Trophoblast cell (in vitro differentiated cells and primary cell): ENCODE measurements around the gene MTHFS.

Experiments
- DNase-seq, 2 donors: peaks; one replicate each; pipeline ENCODE4 v3.0.0-alpha.2; 2016
- H2AFZ ChIP-seq: 2 replicates; pipeline ENCODE4 v1.6.1; 2013; ENCODE audit warnings: low read length, moderate library complexity, mild to moderate bottlenecking; ENCODE audit not compliant: insufficient read depth, poor library complexity
- H2AK5ac ChIP-seq: 2 replicates; pipeline ENCODE4 v1.6.1; 2013; ENCODE audit warnings: mild to moderate bottlenecking, low read length
- H2BK120ac ChIP-seq: 2 replicates; pipeline ENCODE4 v1.6.1; 2013; ENCODE audit warnings: low read length, mild to moderate bottlenecking, moderate library complexity; ENCODE audit not compliant: insufficient read depth, poor library complexity
- H2BK12ac ChIP-seq: 2 replicates; pipeline ENCODE4 v1.6.1; 2013; ENCODE audit warnings: mild to moderate bottlenecking, low read length, moderate library complexity
- H2BK5ac ChIP-seq: 2 replicates; pipeline ENCODE4 v1.6.1; 2013; ENCODE audit warnings: low read length, low read depth, moderate library complexity, mild to moderate bottlenecking; ENCODE audit not compliant: poor library complexity
- H3K14ac ChIP-seq: 2 replicates; pipeline ENCODE4 v1.6.1; 2013; ENCODE audit warnings: mild to moderate bottlenecking, low read length
- H3K18ac ChIP-seq: 2 replicates; pipeline ENCODE4 v1.6.1; 2013; ENCODE audit warnings: mild to moderate bottlenecking, low read length
- H3K23ac ChIP-seq: 2 replicates; pipeline ENCODE4 v1.6.1; 2013; ENCODE audit warnings: low read length
- H3K27ac ChIP-seq: 2 replicates; pipeline ENCODE4 v1.5.1; 2013; ENCODE audit warnings: low read depth, mild to moderate bottlenecking, inconsistent platforms, low read length, moderate library complexity
- H3K27me3 ChIP-seq: 2 replicates; pipeline ENCODE4 v1.6.1; 2013; ENCODE audit warnings: inconsistent platforms, mild to moderate bottlenecking, low read length, moderate library complexity; ENCODE audit not compliant: insufficient read depth
- H3K36me3 ChIP-seq, 2 experiments: 1 replicate in 1 of 2; 2 replicates in 1 of 2; pipeline ENCODE4 v1.6.1; 2013; ENCODE audit warnings: low read length in 2 of 2, mild to moderate bottlenecking in 2 of 2, moderate library complexity in 1 of 2; ENCODE audit not compliant: insufficient read depth in 2 of 2, control insufficient read depth in 1 of 2
- H3K4ac ChIP-seq: 2 replicates; pipeline ENCODE4 v1.6.1; 2013; ENCODE audit warnings: low read depth, mild to moderate bottlenecking, low read length, moderate library complexity
- H3K4me1 ChIP-seq, 2 experiments: 1 replicate in 1 of 2; 2 replicates in 1 of 2; pipeline ENCODE4 v1.6.1; 2013; ENCODE audit warnings: low read length in 2 of 2, mild to moderate bottlenecking in 2 of 2, moderate library complexity in 1 of 2; ENCODE audit not compliant: insufficient read depth in 2 of 2, control insufficient read depth in 1 of 2
- H3K4me2 ChIP-seq: 2 replicates; pipeline ENCODE4 v1.6.1; 2013; ENCODE audit warnings: inconsistent platforms, mild to moderate bottlenecking, low read length, moderate library complexity
- H3K4me3 ChIP-seq: 2 replicates; pipeline ENCODE4 v1.5.1; 2013; ENCODE audit warnings: mild to moderate bottlenecking, low read depth, low read length, inconsistent platforms
- H3K79me1 ChIP-seq: one replicate; pipeline ENCODE4 v1.6.1; 2013; ENCODE audit warnings: low read length
- H3K79me2 ChIP-seq: 2 replicates; pipeline ENCODE4 v1.6.1; 2013; ENCODE audit warnings: low read length, mild to moderate bottlenecking; ENCODE audit not compliant: control insufficient read depth, insufficient read depth, poor library complexity
- H3K9ac ChIP-seq: 2 replicates; pipeline ENCODE4 v1.6.1; 2013; ENCODE audit warnings: mild to moderate bottlenecking, low read length
- H3K9me3 ChIP-seq: 2 replicates; pipeline ENCODE4 v1.6.1; 2013; ENCODE audit warnings: low read depth, mild to moderate bottlenecking, control low read depth, inconsistent platforms, low read length; ENCODE audit not compliant: insufficient read depth
- H4K12ac ChIP-seq: 2 replicates; pipeline ENCODE4 v1.6.1; 2013; ENCODE audit warnings: low read depth, mild to moderate bottlenecking, low read length, moderate library complexity
- H4K8ac ChIP-seq: 2 replicates; pipeline ENCODE4 v1.6.1; 2013; ENCODE audit warnings: low read depth, mild to moderate bottlenecking, low read length, moderate library complexity
- H4K91ac ChIP-seq: one replicate; pipeline ENCODE4 v1.6.1; 2013; ENCODE audit warnings: low read depth, mild to moderate bottlenecking, low read length, moderate library complexity
- WGBS: extraction: QIAGEN DNeasy Blood & Tissue Kit; methylation state at CpG from one replicate; pipeline ENCODE4 v1.1.7; 2013; ENCODE audit warnings: missing lambda C conversion rate; ENCODE audit not compliant: insufficient read length, insufficient coverage; ENCODE audit errors: extremely low coverage; 5-methylcytosine and 5-hydroxymethylcytosine counted together

MTHFS gene

GRCh38 chr15:79844221-79844620, 52.6 kb downstream of the MTHFS start:
- Histone ChIP-seq H4K91ac (no peak overlapping the region), H2BK120ac (no peak overlapping the region), H2BK12ac (no peak overlapping the region), H3K23ac (no peak overlapping the region), H3K4me1 (no peaks in the 10 kb centered on the region), H2BK5ac (no peak overlapping the region), H3K4me2 (no peak overlapping the region), H3K79me2 (no peaks in the 10 kb centered on the region), H3K14ac (no peak overlapping the region), H4K8ac (no peak overlapping the region), H3K18ac (no peak overlapping the region), H2AK5ac (no peak overlapping the region), H3K27me3 (no peaks in the 10 kb centered on the region), H3K36me3 (peaks cover 0 to 4% of the 10 kb centered on the region in 2 experiments), H3K4ac (no peak overlapping the region), H3K9me3 (no peaks in the 10 kb centered on the region), H3K4me3 (no peak overlapping the region), H3K9ac (no peak overlapping the region), H2AFZ (no peak overlapping the region), H3K27ac (no peak overlapping the region), H3K79me1 (no peaks in the 10 kb centered on the region), H4K12ac (no peak overlapping the region)
- no CpG with 5 or more reads among the region's 3 CpGs for WGBS
- no peak for DNase-seq

- Histone ChIP-seq H4K8ac (no peak overlapping the region), H3K27ac (no peak overlapping the region), H3K79me1 (no peaks in the 10 kb centered on the region), H2AFZ (no peak overlapping the region), H3K27me3 (no peaks in the 10 kb centered on the region), H3K9ac (no peak overlapping the region), H2BK12ac (no peak overlapping the region), H4K91ac (no peak overlapping the region), H3K18ac (no peak overlapping the region), H3K36me3 (peaks cover 0 to 6% of the 10 kb centered on the region in 2 experiments), H3K4ac (no peak overlapping the region), H3K4me1 (no peaks in the 10 kb centered on the region), H3K79me2 (no peaks in the 10 kb centered on the region), H2AK5ac (no peak overlapping the region), H2BK120ac (no peak overlapping the region), H4K12ac (no peak overlapping the region), H2BK5ac (no peak overlapping the region), H3K23ac (no peak overlapping the region), H3K14ac (no peak overlapping the region), H3K4me3 (no peak overlapping the region), H3K4me2 (no peak overlapping the region), H3K9me3 (no peaks in the 10 kb centered on the region)
- no peak for DNase-seq
Measured at GRCh38 chr15:79837846-79838245, 59.0 kb downstream of the MTHFS start.

DNA sequence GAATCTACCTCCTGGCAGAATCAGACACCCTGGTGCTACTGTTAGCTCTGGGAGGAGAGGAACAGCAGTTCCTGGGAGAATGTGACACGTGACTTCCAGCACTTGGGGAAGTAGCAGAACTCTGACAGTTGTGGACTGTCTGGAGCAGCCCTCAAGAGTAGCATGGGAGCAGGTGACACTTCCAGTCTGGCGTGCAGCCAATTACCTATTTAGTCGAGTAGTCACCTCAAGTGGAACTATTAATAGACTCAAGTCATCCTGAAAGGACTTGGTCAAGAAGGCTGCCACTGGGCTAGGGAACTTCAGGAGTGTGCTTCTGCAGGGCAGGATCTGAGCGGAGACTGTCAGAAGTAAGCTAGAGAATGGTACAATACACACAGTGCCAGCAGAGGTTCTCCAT, 62.3 kb downstream of the MTHFS start:
- no peak overlapping the region for H3K9ac ChIP-seq
- H3K18ac ChIP-seq, result no peak overlapping the region
- no peak overlapping the region for H3K4me2 ChIP-seq
- H3K9me3 ChIP-seq, result no peaks in the 10 kb centered on the region
- H4K8ac ChIP-seq, result no peak overlapping the region
- no peak overlapping the region for H3K14ac ChIP-seq
- H2AFZ ChIP-seq, result no peak overlapping the region
- no peak overlapping the region for H3K4me3 ChIP-seq
- no peak overlapping the region for H3K23ac ChIP-seq
- no peak for DNase-seq
- H4K12ac ChIP-seq, result no peak overlapping the region
- peaks cover 0 to 6% of the 10 kb centered on the region in 2 experiments for H3K36me3 ChIP-seq
- no peak overlapping the region for H2BK12ac ChIP-seq
- no peaks in the 10 kb centered on the region for H3K79me2 ChIP-seq
- H3K4me1 ChIP-seq, result no peaks in the 10 kb centered on the region
- no peak overlapping the region for H4K91ac ChIP-seq
- no peak overlapping the region for H3K4ac ChIP-seq
- no peak overlapping the region for H2AK5ac ChIP-seq
- no peaks in the 10 kb centered on the region for H3K79me1 ChIP-seq
- H2BK5ac ChIP-seq, result no peak overlapping the region
- no peak overlapping the region for H2BK120ac ChIP-seq
- H3K27ac ChIP-seq, result no peak overlapping the region
- no peaks in the 10 kb centered on the region for H3K27me3 ChIP-seq
- WGBS, result no CpG with 5 or more reads among the region's 4 CpGs

DNA sequence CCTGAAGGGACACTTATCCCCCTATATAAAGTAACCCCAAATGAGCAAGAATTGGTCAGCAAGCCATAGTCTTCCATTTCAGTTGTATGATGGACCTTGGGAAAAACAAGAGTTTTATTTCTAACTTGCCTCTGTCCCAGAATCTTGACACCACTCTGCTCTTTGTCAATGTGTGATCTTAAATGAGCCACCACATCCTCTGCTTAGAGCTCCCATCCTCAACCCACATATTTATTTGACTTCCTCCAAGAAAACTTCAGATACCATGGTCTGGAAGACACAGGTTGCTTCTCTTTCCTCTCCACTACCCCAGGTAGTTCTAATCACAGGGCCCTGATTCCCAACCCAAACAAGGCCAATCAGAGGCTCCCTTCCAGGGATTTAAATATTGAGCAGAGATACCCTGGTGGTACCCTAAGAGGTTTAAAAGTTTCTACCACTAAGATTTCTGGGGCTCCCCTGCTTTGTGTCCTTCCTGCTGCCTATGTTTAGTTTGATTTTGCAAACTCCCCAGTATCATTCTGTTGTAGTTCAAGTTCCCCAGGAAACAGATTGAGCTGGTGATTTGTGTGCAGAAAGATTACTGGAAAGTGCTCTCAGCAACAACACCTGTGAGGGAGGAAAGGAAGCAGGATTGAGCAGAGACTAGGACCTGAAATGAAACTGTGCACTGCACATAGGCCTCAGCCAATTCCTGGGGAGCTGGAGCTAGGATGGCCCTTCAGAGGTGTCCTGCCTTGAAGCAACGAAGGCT, 64.3 kb downstream of the MTHFS start:
- H3K4ac ChIP-seq, result no peak overlapping the region
- H2BK12ac ChIP-seq, result no peak overlapping the region
- H2AFZ ChIP-seq, result no peak overlapping the region
- peaks cover 0 to 4% of the 10 kb centered on the region in 2 experiments for H3K36me3 ChIP-seq
- H4K12ac ChIP-seq, result no peak overlapping the region
- no peaks in the 10 kb centered on the region for H3K9me3 ChIP-seq
- H2BK5ac ChIP-seq, result no peak overlapping the region
- H3K27ac ChIP-seq, result no peak overlapping the region
- no peak for DNase-seq
- H3K79me1 ChIP-seq, result no peaks in the 10 kb centered on the region
- H2AK5ac ChIP-seq, result no peak overlapping the region
- H3K9ac ChIP-seq, result no peak overlapping the region
- H4K91ac ChIP-seq, result no peak overlapping the region
- H3K79me2 ChIP-seq, result no peaks in the 10 kb centered on the region
- no peak overlapping the region for H2BK120ac ChIP-seq
- no peak overlapping the region for H3K14ac ChIP-seq
- H3K18ac ChIP-seq, result no peak overlapping the region
- whole genome bisulfite sequencing, result no CpG with 5 or more reads among the region's 1 CpG
- no peak overlapping the region for H3K4me2 ChIP-seq
- no peaks in the 10 kb centered on the region for H3K4me1 ChIP-seq
- H3K4me3 ChIP-seq, result no peak overlapping the region
- no peaks in the 10 kb centered on the region for H3K27me3 ChIP-seq
- no peak overlapping the region for H4K8ac ChIP-seq
- H3K23ac ChIP-seq, result no peak overlapping the region
